Measurements from ENCODE around the gene PKP2. TPM values are rescaled to one million over a fixed set of nuclear protein-coding genes. Genes with fewer than 3 reads are reported as not detected.

Gene PKP2
- 100 to 1,000 TPM; 130 to 187 TPM for total RNA-seq

- TF ChIP-seq CTCF (IDR thresholded peaks at IDR 0.05): no peak
- H3K36me3 ChIP-seq: no peaks in the 10 kb centered on the region
- no peaks in the 10 kb centered on the region for H3K9me3 ChIP-seq
- H3K4me1 ChIP-seq: peaks cover 4% of the 10 kb centered on the region
- intact Hi-C loops (cut with DNase I): no loop called here
- H3K4me3 ChIP-seq: peak within 1 kb of the TSS; percentile 83
- peak within 1 kb of the TSS; percentile 76 to 92 for H3K9ac ChIP-seq (ENCODE audit: low read depth in 2 of 2, low read length in 2 of 2)
- no peaks in the 10 kb centered on the region for H3K27me3 ChIP-seq
- peak; percentile 94 for DNase-seq
- H3K27ac ChIP-seq: peak within 1 kb of the TSS; percentile 98
Measured at GRCh38 chr12:32896432-32897280, at the start of gene PKP2. Gene PKP2, minus strand, starts transcription at chr12:32896777. Its CDS starts 46 bp downstream, at chr12:32896731.

GRCh38 chr12:32944195-32944594, 47.6 kb upstream of the PKP2 start:
- H3K36me3 ChIP-seq: no peaks in the 10 kb centered on the region
- no peak for TF ChIP-seq CTCF (IDR thresholded peaks at IDR 0.05)
- H3K4me3 ChIP-seq: no peak overlapping the region
- H3K27me3 ChIP-seq: no peaks in the 10 kb centered on the region
- no peak overlapping the region for H3K27ac ChIP-seq
- H3K4me1 ChIP-seq: no peaks in the 10 kb centered on the region
- intact Hi-C loops (cut with DNase I): no loop called here
- DNase-seq: no peak
- H3K9ac ChIP-seq (ENCODE audit: low read depth in 2 of 2, low read length in 2 of 2): no peak overlapping the region
- H3K9me3 ChIP-seq: no peaks in the 10 kb centered on the region

- Histone ChIP-seq H3K36me3 (no peaks in the 10 kb centered on the region), H3K4me3 (no peak overlapping the region), H3K4me1 (no peaks in the 10 kb centered on the region), H3K9me3 (no peaks in the 10 kb centered on the region), H3K9ac (ENCODE audit: low read depth in 2 of 2, low read length in 2 of 2) (no peak overlapping the region), H3K27ac (no peak overlapping the region), H3K27me3 (no peaks in the 10 kb centered on the region)
- intact Hi-C loops (cut with DNase I): no loop called here
- TF ChIP-seq CTCF (IDR thresholded peaks at IDR 0.05): no peak
- DNase-seq: no peak
Measured at GRCh38 chr12:32939801-32940200, 43.2 kb upstream of the PKP2 start.

GRCh38 chr12:32926963-32927362, 30.4 kb upstream of the PKP2 start:
- Histone ChIP-seq H3K4me1 (no peaks in the 10 kb centered on the region), H3K4me3 (no peak overlapping the region), H3K9me3 (no peaks in the 10 kb centered on the region), H3K27me3 (no peaks in the 10 kb centered on the region), H3K9ac (ENCODE audit: low read depth in 2 of 2, low read length in 2 of 2) (no peak overlapping the region), H3K27ac (no peak overlapping the region), H3K36me3 (no peaks in the 10 kb centered on the region)
- intact Hi-C loops (cut with DNase I): no loop called here
- no peak for DNase-seq
- TF ChIP-seq CTCF (IDR thresholded peaks at IDR 0.05): no peak

- no peak overlapping the region for H3K27ac ChIP-seq
- no peak for DNase-seq
- TF ChIP-seq CTCF (IDR thresholded peaks at IDR 0.05): no peak
- no peaks in the 10 kb centered on the region for H3K36me3 ChIP-seq
- no peaks in the 10 kb centered on the region for H3K4me1 ChIP-seq
- H3K9me3 ChIP-seq: no peaks in the 10 kb centered on the region
- no peaks in the 10 kb centered on the region for H3K27me3 ChIP-seq
- H3K4me3 ChIP-seq: no peak overlapping the region
- no peak overlapping the region for H3K9ac ChIP-seq (ENCODE audit: low read depth in 2 of 2, low read length in 2 of 2)
- intact Hi-C loops (cut with DNase I): no loop called here
Measured at GRCh38 chr12:32926356-32926755, 29.8 kb upstream of the PKP2 start.

All from colonic mucosa (tissue), 4 donors.